Lower lobe of right lung (tissue), 2 donors: ENCODE measurements around the gene ERC1. TPM values are rescaled to one million over a fixed set of nuclear protein-coding genes. Genes with fewer than 3 reads are reported as not detected.

Experiments
- ATAC-seq, 2 donors: fragments of 200-7000 bp; cut with Tn5 transposase; one replicate each; pipeline ENCODE4 v1.9.1; 2020 to 2022; ENCODE audit warnings: mild to moderate bottlenecking in 2 of 2, moderate library complexity in 2 of 2
- DNase-seq: peaks from one replicate; pipeline ENCODE4 v3.0.0-alpha.2; 2020
- H3K27ac ChIP-seq: fragments of 200-600 bp; one replicate; pipeline ENCODE4 v1.8.0; 2022
- H3K27me3 ChIP-seq: fragments of 200-600 bp; one replicate; pipeline ENCODE4 v1.8.0; 2022; ENCODE audit warnings: low read depth
- H3K36me3 ChIP-seq: fragments of 200-600 bp; one replicate; pipeline ENCODE4 v1.8.0; 2022; ENCODE audit warnings: mild to moderate bottlenecking
- H3K4me1 ChIP-seq: fragments of 200-600 bp; one replicate; pipeline ENCODE4 v1.8.0; 2022
- H3K4me3 ChIP-seq: fragments of 200-600 bp; one replicate; pipeline ENCODE4 v1.8.0; 2022; ENCODE audit warnings: mild to moderate bottlenecking
- H3K9me3 ChIP-seq: fragments of 200-600 bp; one replicate; pipeline ENCODE4 v1.8.0; 2022
- CTCF ChIP-seq: fragments of 200-600 bp; IDR thresholded peaks from one replicate; pipeline ENCODE4 v1.8.0; 2022; ENCODE audit warnings: antibody characterized with exemption, mild to moderate bottlenecking
- intact Hi-C: fragments of 100-400 bp; cut with DNase I; formaldehyde crosslinking; loops from one replicate; pipeline ENCODE4 v1.11.0; 2022
- total RNA-seq: library from RNA; stranded (reverse); fragmentation: NEBNext Ultra II Directional; extraction: Animal tissue kit (Norgen Biotek cat#: 25700); gene quantifications from one replicate; pipeline ENCODE4 v1.2.1, GENCODE V29; 2021
- donor health status: DM: no; HTN: yes; CAD: no; lungs with severe emphysema.

Gene ERC1
- total RNA-seq, 1 donor from 2014 or later: 66.3 TPM

GRCh38 chr12:1530592-1531152 lies 539.6 kb downstream of the ERC1 start:
- intact Hi-C loops: no loop called here
- ATAC-seq: no peak
- no peak for TF ChIP-seq CTCF
- H3K36me3 ChIP-seq: no peaks in the 10 kb centered on the region
- H3K9me3 ChIP-seq: no peaks in the 10 kb centered on the region
- H3K4me3 ChIP-seq: peak overlapping the region; percentile 58
- DNase-seq: no peak
- peaks cover 51% of the 10 kb centered on the region for H3K27me3 ChIP-seq
- H3K27ac ChIP-seq: no peak overlapping the region
- H3K4me1 ChIP-seq: peaks cover 15% of the 10 kb centered on the region

GRCh38 chr12:1531153-1531653 lies 540.2 kb downstream of the ERC1 start:
- ATAC-seq (peak; percentile 23 to 41), DNase-seq (no peak)
- Histone ChIP-seq H3K27me3 (peaks cover 56% of the 10 kb centered on the region), H3K36me3 (no peaks in the 10 kb centered on the region), H3K9me3 (no peaks in the 10 kb centered on the region), H3K4me1 (peaks cover 15% of the 10 kb centered on the region), H3K27ac (no peak overlapping the region), H3K4me3 (peak overlapping the region; percentile 58)
- intact Hi-C loops: no loop called here
- TF ChIP-seq CTCF: no peak

GRCh38 chr12:1531654-1532374 lies 540.8 kb downstream of the ERC1 start:
- H3K36me3 ChIP-seq: no peaks in the 10 kb centered on the region
- no peak for TF ChIP-seq CTCF
- H3K27ac ChIP-seq: no peak overlapping the region
- H3K9me3 ChIP-seq: no peaks in the 10 kb centered on the region
- peaks cover 56% of the 10 kb centered on the region for H3K27me3 ChIP-seq
- H3K4me1 ChIP-seq: peaks cover 15% of the 10 kb centered on the region
- intact Hi-C loops: no loop called here
- peak overlapping the region; percentile 58 for H3K4me3 ChIP-seq
- ATAC-seq: no peak
- no peak for DNase-seq

- no peak for ATAC-seq
- Histone ChIP-seq H3K4me1 (peaks cover 15% of the 10 kb centered on the region), H3K4me3 (no peak overlapping the region), H3K27me3 (peaks cover 52% of the 10 kb centered on the region), H3K36me3 (no peaks in the 10 kb centered on the region), H3K9me3 (no peaks in the 10 kb centered on the region), H3K27ac (no peak overlapping the region)
- intact Hi-C loops: no loop called here
- TF ChIP-seq CTCF: no peak
- no peak for DNase-seq
These were observed 541.5 kb downstream of the ERC1 start for GRCh38 chr12:1532375-1533165.

GRCh38 chr12:1533205-1533601 lies 542.2 kb downstream of the ERC1 start:
- H3K4me3 ChIP-seq: peak overlapping the region; percentile 19
- DNase-seq: no peak
- TF ChIP-seq CTCF: no peak
- H3K4me1 ChIP-seq: peaks cover 15% of the 10 kb centered on the region
- ATAC-seq: no peak
- intact Hi-C loops: no loop called here
- no peaks in the 10 kb centered on the region for H3K36me3 ChIP-seq
- peaks cover 48% of the 10 kb centered on the region for H3K27me3 ChIP-seq
- H3K27ac ChIP-seq: no peak overlapping the region
- no peaks in the 10 kb centered on the region for H3K9me3 ChIP-seq
